Upper lobe of right lung (tissue), 1 donor: Measurements from ENCODE around the gene EEF1AKMT2. TPM values are rescaled to one million over a fixed set of nuclear protein-coding genes. Genes with fewer than 3 reads are reported as not detected.

ENCODE experiments used
- ATAC-seq: fragments of 200-7000 bp; cut with Tn5 transposase; one replicate; pipeline ENCODE4 v1.9.1; 2020; ENCODE audit warnings: mild to moderate bottlenecking, moderate library complexity
- DNase-seq: peaks from one replicate; pipeline ENCODE4 v3.0.0-alpha.2; 2020
- H3K27ac ChIP-seq: fragments of 200-600 bp; one replicate; pipeline ENCODE4 v1.8.0; 2022
- H3K27me3 ChIP-seq: fragments of 200-600 bp; one replicate; pipeline ENCODE4 v1.8.0; 2022; ENCODE audit warnings: mild to moderate bottlenecking
- H3K36me3 ChIP-seq: fragments of 200-600 bp; one replicate; pipeline ENCODE4 v1.8.0; 2022
- H3K4me1 ChIP-seq: fragments of 200-600 bp; one replicate; pipeline ENCODE4 v1.8.0; 2022
- H3K4me3 ChIP-seq: fragments of 200-600 bp; one replicate; pipeline ENCODE4 v1.8.0; 2022; ENCODE audit warnings: mild to moderate bottlenecking
- H3K9me3 ChIP-seq: fragments of 200-600 bp; one replicate; pipeline ENCODE4 v1.8.0; 2022
- CTCF ChIP-seq: fragments of 200-600 bp; IDR thresholded peaks from one replicate; pipeline ENCODE4 v1.8.0; 2022; ENCODE audit warnings: antibody characterized with exemption
- intact Hi-C: fragments of 100-400 bp; cut with DNase I; formaldehyde crosslinking; loops from one replicate; pipeline ENCODE4 v1.11.0; 2022
- total RNA-seq: library from RNA; stranded (reverse); fragmentation: NEBNext Ultra II Directional; extraction: Animal tissue kit (Norgen Biotek cat#: 25700); gene quantifications from one replicate; pipeline ENCODE4 v1.2.1, GENCODE V29; 2021
- donor health status: DM: no; HTN: yes; CAD: no; lungs with severe emphysema.

Gene EEF1AKMT2
- total RNA-seq, 1 donor from 2014 or later = 15.7 TPM

DNA sequence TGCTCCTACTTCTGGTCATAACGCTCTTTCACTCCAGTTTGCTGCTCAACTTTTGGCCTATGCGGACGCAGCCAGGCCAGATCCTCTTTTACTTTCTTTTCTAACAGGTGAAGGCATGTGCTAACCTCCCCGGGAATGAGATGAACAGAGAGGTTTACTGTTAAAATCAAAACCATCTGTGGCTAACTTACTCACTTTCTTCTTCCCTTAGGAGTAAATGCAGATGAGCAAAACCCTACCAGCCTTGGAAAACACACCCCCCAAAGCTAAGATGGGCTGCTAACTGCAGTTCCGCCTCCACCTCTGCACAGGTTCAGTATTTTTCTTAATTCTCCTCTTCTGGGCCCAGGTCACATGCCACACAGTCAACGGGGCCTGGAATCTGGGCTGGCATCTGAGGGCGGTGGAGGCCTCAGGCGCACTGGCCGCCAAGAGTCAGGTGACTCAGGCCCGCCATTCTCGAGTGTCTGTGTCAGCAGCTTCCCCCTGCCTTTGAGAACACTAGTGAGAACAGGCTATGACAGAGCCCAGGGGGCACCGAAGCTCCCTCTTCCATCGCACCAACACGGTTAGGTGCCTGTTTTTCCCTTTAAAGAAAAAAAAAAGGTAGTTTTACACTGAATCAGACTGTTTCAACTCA lies 58.6 kb downstream of the EEF1AKMT2 start:
- Histone ChIP-seq H3K9me3 (no peaks in the 10 kb centered on the region), H3K4me3 (no peak overlapping the region), H3K36me3 (no peaks in the 10 kb centered on the region), H3K27me3 (no peaks in the 10 kb centered on the region), H3K27ac (peak overlapping the region; percentile 43), H3K4me1 (peaks cover 70% of the 10 kb centered on the region)
- intact Hi-C loops = loop anchor here (10.0 kb wide), 1 partner anchor 88 kb away; no protein-coding TSS in a partner anchor
- peak; percentile 84 for DNase-seq
- TF ChIP-seq CTCF = no peak
- ATAC-seq = peak; percentile 66

DNA sequence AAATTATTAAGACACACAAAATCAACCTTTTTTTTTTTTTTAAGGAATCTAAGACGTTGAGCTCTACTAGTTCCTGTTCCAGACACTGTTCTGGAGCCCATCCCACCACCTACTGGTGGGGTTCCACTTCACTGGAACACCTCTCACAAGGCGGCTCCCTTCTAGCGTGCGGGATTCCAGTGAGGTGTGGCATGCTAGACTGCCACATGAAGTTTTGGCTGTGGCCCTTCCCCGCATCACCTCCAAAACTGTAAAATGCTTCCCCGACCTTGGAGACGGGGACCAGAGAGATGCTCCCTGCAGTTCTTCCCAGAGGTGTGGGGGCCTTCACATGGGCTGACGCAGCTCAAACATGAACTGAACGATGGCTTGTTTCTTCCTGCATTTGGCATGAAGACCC lies 60.1 kb downstream of the EEF1AKMT2 start:
- no peak for TF ChIP-seq CTCF
- Histone ChIP-seq H3K9me3 (no peaks in the 10 kb centered on the region), H3K4me3 (no peak overlapping the region), H3K4me1 (peaks cover 62% of the 10 kb centered on the region), H3K36me3 (no peaks in the 10 kb centered on the region), H3K27me3 (no peaks in the 10 kb centered on the region), H3K27ac (no peak overlapping the region)
- intact Hi-C loops = loop anchor here (10.0 kb wide), 1 partner anchor 87 kb away; no protein-coding TSS in a partner anchor
- DNase-seq (peak; percentile 21), ATAC-seq (no peak)

DNA sequence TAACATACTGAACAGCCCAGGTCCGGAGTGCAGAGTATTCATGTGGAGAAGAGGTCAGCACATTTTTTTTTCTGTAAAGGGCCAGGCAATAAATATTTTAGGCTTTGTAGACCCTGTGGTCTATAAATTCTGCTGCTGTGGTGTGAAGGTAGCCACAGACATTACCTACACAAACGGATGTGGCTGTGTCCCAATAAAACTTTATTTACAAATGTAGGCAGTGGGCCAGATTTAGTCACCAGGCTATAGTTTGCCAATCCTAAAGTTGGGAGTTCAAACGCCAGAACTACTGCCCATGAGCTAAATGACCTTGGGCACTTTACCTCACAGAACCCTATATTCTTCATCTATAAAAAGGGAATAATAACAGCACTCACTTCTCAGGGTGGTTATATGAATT lies 60.9 kb downstream of the EEF1AKMT2 start:
- no peak for TF ChIP-seq CTCF
- Histone ChIP-seq H3K4me3 (no peak overlapping the region), H3K27me3 (no peaks in the 10 kb centered on the region), H3K27ac (no peak overlapping the region), H3K36me3 (no peaks in the 10 kb centered on the region), H3K4me1 (peaks cover 54% of the 10 kb centered on the region), H3K9me3 (no peaks in the 10 kb centered on the region)
- no peak for DNase-seq
- intact Hi-C loops = loop anchor here (10.0 kb wide), 1 partner anchor 86 kb away; no protein-coding TSS in a partner anchor
- no peak for ATAC-seq

- Histone ChIP-seq H3K27ac (peak overlapping the region; percentile 82), H3K27me3 (no peaks in the 10 kb centered on the region), H3K9me3 (no peaks in the 10 kb centered on the region), H3K4me3 (no peak overlapping the region), H3K4me1 (peaks cover 58% of the 10 kb centered on the region), H3K36me3 (no peaks in the 10 kb centered on the region)
- peak; percentile 62 for DNase-seq
- peak; percentile 56 for ATAC-seq
- intact Hi-C loops = no loop called here
- TF ChIP-seq CTCF = no peak
Measured at GRCh38 chr10:124728830-124729661, 62.6 kb downstream of the EEF1AKMT2 start.

DNA sequence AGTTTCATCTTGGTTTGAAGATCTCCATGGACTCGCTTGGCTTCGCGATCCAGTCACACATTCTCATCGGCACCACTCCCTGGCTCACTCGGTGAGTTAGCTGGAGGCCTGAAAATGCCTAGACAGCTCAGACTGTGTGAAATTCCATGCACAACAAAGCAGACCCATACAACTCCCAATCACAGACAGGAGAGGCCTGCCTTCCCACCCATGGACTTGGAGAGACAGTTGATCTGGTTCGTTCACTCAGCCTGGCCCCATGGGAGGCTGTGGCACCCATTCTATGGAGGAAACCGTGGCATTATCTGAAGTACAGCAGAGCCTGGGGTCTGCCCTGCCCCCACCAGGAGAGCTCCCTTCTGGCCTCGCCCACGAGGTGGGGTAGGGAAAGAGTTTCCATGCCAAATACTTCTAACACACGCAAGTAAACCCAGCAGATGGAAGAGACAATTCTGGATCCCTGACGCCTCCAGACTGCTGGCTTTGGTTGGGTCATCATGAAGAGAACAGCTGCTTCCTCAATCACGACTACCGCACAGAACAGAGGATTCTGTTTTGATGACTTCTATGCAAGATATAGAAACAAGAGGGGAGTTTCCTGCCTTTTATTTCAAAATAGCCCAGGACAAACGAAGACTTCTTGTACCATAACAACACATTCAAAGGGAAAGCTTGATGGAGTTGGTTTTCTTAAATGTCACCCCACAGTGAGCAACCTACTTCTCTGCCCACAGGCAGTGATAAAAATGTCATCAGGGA lies 63.4 kb downstream of the EEF1AKMT2 start:
- ATAC-seq (peak; percentile 71), DNase-seq (peak; percentile 63)
- TF ChIP-seq CTCF = no peak
- no peaks in the 10 kb centered on the region for H3K27me3 ChIP-seq
- H3K4me3 ChIP-seq = no peak overlapping the region
- no peaks in the 10 kb centered on the region for H3K36me3 ChIP-seq
- intact Hi-C loops = no loop called here
- H3K9me3 ChIP-seq = no peaks in the 10 kb centered on the region
- H3K4me1 ChIP-seq = peaks cover 58% of the 10 kb centered on the region
- peak overlapping the region; percentile 82 for H3K27ac ChIP-seq
